Vagina (tissue), 2 donors: Measurements from ENCODE around the gene RAD51D.

ENCODE experiments used
- CTCF ChIP-seq, 3 experiments: fragments of 450-650 bp in 2 of 3; fragments of 200-600 bp in 1 of 3; sonication (generic) in 1 of 3; IDR thresholded peaks; one replicate each; pipeline ENCODE4 v1.5.1; 2017 to 2019; ENCODE audit warnings: antibody characterized with exemption in 3 of 3, mild to moderate bottlenecking in 2 of 3, moderate library complexity in 2 of 3
- POLR2AphosphoS5 ChIP-seq, 2 donors: sonication (generic); formaldehyde crosslinking; IDR thresholded peaks; one replicate each; pipeline ENCODE4 v1.9.0; 2017; ENCODE audit warnings: antibody characterized with exemption in 2 of 2, mild to moderate bottlenecking in 2 of 2, low read depth in 1 of 2; ENCODE audit not compliant: insufficient read depth in 1 of 2

- TF ChIP-seq POLR2AphosphoS5 (IDR thresholded peaks at IDR 0.05; ENCODE audit: insufficient read depth in 1 of 2, low read depth in 1 of 2): no peak
- TF ChIP-seq CTCF (IDR thresholded peaks at IDR 0.05): no peak
Measured at GRCh38 chr17:35148144-35148543, 28.5 kb upstream of the RAD51D start.
